HG03342 (cell line): ENCODE results near the gene VANGL1.

Experiments used
- ATAC-seq: cut with Tn5 transposase; IDR thresholded peaks from one replicate; pipeline ENCODE4 v1.9.1; 2021; ENCODE audit warnings: mild to moderate bottlenecking, moderate library complexity; ENCODE audit not compliant: unreplicated experiment

Gene VANGL1

DNA sequence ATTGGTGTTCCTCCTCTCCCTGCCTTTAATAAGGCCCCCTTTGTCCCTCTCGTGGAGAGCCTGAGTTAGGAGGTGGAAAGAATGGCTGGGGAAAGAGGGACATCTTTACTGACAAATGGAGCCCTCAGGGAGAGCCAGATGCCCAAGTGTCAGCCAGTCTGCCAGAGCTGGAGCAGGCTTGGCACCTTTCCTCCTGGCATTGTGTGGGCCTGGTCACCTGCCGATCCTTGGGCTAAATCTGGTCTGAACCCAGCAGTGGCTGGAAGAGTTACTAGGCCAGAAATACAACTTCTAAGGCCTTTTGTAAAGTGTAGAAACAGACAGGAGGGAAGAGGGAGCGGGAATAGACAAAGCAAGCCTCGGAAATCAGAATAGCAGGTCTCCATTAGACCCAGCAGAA is 24.9 kb downstream of the VANGL1 start:
- ATAC-seq: no peak

DNA sequence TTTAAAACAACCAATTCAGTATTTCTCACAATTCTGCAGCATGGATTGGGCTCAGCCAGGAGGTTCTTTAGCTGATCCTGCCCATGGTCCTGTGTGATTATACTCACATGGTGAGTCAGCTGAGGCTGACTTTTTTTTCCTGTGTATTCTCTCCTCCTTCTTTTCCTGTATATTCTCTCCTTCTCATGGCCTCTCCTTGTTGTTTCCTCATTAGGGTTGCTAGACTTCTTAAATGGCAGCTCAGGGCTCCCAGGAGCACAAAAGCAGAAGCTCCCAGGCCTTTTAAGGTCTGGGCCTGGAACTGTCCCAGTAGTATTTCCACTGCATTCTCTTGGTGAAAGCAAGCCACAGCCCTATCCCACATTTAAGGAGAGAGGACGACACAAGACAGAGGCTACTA is 26.8 kb downstream of the VANGL1 start:
- no peak for ATAC-seq

DNA sequence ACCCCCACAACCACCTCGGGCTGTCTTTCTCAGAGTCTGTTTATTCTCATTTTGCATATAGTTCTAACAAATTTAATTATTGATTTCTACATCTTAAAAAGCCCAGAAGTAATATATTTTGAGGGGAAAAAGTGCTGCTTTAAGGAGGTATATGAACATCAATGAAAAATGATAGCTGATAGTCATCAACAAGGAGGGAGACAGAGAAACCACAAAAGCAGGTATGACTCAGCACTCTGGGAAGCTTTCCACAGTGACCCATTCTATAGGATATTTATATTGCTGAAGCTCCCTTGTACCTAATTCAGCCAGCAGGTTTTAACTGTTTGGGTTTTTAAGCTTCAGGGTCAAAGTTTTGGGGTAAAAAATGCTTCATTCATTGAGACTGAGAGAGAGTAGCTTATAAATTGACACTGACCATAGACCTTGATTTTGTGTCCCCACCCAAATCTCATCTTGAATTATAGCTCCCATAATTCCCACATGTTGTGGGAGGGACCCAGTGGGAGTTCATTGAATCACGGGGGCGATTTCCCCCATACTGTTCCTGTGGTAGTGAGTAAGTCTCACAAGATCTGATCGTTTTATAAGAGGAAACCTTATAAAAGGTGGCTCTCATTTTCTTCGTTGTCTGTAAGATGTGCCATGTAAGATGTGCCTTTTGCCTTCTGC is 27.4 kb downstream of the VANGL1 start:
- ATAC-seq: no peak

DNA sequence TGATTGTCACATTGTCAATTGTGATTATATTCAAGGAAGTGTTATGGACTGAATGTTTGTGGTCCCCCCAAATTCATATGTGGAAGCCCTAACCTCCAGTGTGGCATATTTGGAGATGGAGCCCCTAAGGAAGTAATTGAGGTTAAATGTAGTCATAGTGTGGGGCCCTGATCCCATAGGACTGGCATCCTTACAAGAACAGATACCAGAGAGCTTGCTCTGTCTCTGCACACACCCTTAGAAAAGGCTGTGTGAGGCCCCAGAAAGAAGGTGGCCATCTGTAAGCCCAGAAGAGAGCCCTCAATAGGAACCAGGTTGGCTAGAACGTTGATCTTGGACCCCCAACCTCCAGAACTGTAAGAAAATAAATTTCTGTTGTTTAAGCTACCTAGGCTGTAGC is 28.1 kb downstream of the VANGL1 start:
- no peak for ATAC-seq

DNA sequence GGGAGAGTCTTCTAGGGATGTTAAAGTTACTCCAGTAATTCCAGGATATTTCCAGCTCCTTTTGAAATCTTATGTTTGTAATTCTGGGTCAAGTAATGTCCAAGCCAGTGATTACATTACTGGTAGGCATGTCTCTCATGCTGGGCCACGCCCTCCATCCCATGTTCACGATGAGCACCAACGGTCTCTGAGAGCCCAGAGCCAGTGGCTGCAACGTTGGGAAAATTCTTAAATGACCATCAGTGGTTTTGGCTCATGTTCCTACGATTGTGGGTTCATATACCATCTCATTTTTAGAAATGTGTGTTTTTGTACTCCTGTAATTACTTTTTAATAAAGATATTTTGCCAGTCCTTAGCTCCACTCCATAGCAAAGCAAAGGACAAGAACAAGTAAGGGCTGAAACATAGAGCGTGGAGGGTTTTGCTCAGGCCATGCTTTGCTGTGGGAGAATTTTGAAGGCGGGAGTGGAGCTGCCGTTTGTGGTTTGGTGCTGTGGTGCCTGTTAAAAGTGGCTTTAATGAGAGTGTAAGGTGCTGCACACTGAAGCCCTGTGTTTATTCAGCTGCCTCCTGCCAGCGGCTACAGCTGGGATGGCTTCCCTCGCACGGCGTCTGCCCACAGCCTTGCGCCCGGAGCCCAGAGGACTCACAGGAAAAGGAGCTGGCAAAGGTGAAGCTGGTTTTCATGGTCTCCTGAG is 28.9 kb downstream of the VANGL1 start:
- ATAC-seq: no peak

DNA sequence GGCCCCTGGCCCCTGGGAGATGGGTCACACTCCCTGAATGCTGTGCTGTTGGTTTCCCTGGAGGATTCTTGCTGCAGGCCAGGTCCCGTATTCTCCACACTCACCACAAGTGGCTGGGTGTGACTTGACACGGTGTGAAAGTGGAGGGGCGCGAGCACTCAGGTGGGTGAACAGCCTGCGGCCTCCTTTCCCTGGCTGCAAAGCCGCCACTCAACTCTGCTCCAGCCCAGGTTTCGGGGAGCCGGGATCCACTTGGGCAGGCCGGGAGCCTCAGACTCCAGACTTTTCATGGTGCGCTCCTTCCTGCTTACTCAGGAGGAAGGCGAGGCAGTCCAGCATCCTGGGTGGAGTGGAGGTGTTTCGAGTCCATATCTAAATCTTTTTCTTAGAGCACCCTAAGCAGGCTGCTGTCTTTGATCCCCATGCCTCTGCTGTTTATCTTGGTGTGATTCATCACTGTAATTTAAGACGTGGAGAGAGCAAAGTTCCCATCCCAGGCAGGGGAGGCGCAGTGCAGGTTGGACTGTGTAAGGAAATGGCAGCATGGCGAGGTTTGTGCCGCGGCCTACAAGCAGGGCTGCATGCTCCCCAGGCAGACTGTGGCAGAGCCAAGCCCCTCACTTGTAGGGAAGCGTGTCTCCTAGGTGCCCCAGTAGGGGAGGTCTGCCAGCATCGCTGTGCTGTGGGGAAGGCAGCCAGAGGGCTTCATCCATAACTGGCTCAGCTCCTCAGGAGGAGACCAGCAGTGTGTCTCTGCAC is 29.6 kb downstream of the VANGL1 start:
- no peak for ATAC-seq

DNA sequence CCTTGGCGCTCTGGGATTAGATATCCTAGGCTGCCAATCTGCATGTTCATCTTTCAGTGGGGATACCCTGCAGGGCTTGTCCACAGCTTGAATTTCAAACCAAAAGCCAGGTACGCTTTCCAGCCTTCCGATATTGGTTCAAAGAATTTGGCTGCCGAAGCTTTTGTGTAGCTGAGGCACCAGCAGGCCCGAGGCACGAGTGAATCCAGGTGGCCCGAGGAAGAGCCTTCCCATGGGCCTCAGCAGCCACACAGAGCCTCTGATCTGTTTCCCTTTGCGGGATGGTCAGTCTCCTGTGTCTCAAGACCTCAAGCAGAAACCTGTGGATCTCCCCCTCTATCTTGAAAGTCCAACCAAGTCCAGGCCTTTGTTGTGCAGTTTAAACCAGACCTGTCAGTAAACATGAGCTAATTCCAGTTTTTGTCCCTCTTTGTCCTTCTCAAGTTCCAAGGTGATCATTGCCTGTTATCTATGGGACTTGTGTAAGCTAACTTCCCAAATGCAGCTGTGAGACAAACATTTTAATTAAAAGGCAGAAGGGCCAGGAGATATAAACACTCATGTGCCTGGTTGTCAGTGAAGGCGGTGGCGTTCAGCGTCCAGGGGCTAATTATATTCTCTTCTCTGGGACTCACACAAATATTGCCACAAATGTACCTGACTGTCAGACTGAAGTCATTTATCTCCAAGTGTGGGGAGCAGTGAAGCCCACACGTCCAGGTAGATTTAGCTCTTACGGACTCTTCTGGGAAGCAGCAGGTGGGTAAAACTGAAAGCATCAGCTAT is 30.6 kb downstream of the VANGL1 start:
- no peak for ATAC-seq

DNA sequence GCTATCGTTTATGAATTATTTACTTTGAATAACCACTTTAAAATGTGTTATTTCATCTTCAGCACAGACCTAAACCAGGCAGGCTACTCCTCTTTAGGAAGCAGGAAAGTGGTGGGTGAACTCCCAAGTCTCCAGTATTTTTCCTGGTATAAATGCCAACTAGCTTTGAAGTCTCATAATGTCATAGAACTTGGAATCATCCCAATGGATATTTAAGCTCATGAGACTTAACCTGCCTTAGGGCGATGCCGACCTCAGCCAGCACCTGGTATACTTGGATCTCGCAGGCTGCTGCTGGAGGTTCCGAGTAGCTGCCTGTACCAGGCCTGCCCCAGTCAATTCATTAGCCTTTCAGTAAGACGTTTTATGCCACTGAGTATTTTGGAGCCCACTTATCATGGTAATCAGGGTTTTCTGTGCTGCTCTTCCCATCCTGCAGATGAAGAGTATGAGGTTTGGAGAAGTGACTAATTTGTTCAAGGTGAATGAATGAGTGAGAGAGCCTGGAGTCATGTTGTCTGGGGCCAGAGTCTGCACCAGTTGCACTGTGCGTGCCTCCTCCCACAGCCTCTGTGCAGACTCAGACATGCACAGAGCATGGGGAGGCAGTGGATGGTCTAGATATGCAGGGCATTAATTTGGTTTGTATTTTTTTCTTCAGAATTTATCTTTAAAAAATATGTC is 34.9 kb downstream of the VANGL1 start:
- ATAC-seq: peak; percentile 31

DNA sequence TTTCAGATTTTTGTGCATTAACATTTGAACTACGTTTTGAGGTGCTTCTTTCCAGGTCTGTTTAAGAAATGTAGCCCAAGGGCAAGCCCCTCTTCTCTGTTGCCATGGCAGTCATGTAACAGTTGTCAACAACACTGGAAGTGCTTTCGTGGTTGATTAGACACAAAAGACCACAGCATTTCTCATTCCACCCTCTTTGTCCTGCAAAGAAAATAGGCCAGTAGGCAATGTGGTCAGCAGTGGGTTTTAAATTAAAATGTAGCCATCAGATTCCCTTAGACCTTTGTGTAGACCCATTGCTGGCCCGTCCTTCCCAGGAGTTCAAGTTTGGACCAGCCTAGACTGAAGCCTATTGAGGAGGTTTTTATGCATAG is 35.4 kb downstream of the VANGL1 start:
- peak; percentile 81 for ATAC-seq

DNA sequence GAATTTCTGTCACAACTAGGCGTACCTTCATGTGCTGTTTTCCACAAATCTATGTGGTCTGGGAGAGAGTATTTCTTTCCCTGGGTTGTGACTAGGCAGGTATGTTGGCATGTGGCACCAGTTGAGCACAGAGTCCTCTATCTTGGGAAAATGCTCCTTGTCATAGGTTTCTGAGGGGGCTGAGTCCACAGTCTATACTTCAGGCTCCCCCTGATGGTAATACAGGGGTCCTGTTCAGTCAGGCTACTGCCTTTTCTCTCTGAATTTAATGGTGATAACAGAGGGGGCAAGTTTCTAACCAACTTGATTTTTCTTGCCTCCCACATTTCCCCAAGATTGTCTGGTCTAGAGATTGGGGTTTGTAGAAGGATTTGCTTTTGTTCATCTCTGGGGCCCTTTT is 35.8 kb downstream of the VANGL1 start:
- ATAC-seq: peak; percentile 22

DNA sequence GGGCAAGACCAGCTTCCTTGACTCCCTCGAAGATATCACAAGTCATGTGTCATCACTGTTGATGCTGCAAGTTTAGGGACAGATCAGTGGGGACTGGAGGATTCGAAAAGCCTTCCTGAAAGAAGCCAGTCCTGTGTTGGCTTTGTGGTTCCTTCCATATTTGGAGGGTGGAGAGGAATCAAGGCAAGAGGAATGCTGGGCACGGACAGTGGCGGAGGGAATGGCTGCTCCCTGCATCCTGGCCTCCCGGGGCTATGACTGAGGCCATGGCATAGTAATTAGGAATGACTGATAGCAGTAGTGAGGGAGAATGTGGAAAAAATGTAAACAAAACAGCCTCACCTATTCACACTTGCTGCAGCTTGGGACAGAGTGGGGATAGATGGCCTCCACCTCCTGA is 36.4 kb downstream of the VANGL1 start:
- no peak for ATAC-seq

DNA sequence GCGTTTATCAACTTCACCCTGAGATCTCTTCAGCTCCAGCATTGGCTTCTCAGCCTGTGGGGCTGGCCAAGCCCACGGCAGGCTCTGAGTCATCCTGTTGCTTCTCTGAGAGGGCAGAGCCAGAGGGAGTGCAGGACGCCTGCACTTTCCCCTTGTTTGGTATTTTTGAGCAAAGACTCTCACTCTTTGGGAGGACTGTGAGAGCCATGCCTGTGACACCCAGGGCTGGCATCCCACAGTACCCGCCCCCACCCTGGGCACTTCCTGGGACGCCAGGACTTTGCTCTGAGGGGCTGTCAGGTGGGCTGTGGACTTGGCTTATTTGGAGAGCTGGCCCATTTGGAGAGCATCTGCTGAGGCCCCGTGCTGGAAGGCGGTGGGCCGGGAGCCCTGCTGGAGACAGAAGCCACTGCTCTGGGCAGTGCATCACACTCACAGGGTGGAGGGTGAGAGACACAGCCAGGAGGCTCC is 37.4 kb downstream of the VANGL1 start:
- no peak for ATAC-seq

DNA sequence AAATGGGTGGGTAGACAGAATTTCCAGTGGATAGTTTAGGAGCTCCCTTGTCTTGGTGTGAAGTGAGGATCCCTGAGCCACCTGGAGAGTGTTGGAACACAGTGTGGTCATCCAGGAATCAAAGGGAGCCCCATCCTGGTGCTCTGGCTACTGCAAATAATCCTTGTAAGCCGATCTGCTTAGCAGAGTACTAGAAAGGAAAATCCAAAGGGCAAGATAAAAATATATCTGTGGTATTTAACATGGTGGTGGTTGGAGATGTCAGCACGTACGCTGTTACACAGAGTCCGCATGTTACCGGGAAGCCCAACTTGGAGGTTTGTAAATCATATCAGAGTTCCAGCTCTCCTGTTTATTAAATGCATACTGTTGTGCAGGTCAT is 39.0 kb downstream of the VANGL1 start:
- no peak for ATAC-seq

DNA sequence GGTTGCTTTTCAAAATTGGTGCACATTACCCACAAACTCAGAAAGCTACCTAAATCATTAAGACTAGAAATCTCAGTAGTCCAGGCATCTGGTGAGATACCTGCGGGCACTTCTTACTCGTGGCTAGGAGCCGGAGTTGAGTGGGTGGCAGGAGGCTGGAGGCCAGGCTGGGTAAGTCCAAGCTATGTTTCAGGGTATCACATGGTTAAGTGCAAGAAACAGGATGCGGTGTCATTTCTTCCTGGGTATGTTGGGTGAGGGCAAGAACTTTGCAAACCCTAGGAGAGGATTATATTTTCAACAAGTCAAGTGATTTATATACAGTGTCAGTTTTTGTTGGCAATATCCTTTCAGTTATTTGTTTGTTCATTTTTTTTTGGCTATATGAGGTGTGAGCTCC is 41.0 kb downstream of the VANGL1 start:
- no peak for ATAC-seq

DNA sequence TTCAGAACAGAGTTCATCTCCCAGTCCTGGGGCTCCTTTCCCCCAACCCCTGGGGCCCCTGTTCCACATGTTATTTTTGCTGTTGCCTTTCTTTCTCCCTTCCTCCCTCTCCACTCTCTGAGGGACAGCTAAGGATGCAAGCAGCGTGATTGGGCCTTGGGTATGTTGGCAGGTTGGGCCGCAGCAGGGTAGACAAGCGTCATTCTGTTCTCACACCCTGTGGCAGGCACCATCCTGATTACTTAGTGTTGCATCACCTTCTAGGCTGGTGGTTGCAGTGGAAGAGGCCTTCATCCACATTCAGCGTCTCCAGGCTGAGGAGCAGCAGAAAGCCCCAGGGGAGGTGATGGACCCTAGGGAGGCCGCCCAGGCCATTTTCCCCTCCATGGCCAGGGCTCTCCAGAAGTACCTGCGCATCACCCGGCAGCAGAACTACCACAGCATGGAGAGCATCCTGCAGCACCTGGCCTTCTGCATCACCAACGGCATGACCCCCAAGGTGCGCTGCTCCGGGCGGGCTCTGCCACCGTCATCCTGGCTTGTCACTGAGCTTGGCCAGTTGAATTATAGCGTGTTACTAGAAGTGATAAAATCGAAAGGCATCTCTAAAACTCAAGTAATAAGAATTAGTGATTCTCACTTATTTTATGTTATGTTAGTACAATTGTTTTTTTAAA is 43.4 kb downstream of the VANGL1 start:
- no peak for ATAC-seq

DNA sequence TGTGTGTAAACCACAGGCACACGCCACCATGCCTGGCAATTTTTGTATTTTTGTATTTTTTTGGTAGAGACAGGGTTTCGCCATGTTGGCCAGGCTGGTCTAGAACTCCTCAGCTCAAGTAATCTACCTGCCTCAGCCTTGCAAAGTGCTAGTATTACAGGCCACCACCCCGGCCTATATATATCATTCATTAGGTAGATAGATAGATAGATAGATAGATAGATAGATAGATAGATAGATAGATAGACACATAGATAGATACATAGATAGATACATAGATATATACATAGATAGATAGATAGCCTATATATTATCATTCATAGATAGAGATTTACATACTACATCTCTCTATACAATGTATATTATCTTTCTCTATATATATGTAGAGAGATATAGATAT is 46.0 kb downstream of the VANGL1 start:
- ATAC-seq: no peak

DNA sequence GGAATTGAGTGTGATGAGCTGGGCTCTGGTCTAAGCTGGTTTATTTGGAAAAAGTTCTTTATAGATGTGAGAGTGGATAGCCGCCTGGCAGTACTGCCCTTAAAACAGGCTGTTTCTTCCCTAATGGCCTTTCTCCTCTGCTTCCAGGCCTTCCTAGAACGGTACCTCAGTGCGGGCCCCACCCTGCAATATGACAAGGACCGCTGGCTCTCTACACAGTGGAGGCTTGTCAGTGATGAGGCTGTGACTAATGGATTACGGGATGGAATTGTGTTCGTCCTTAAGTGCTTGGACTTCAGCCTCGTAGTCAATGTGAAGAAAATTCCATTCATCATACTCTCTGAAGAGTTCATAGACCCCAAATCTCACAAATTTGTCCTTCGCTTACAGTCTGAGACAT is 49.2 kb downstream of the VANGL1 start:
- no peak for ATAC-seq

DNA sequence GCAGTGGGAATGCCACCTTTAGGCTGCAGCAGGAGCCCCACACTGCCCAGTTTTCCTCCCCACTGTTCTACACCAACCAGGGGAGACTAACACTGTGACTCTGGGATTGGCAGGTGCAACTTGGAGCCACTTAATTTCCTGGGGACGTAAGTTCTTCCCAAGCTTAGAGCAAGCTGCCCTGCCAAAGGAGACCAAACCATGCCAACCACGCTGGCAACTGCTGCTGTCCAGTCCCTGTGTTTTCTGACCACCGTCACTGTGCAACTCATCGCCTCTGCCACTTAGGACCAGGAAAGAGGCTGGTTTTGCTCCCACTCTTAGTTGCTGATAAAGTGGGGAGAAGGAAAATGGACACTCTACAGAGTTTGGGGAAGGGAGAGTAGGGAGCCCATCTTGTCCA is 50.5 kb downstream of the VANGL1 start:
- ATAC-seq: no peak

DNA sequence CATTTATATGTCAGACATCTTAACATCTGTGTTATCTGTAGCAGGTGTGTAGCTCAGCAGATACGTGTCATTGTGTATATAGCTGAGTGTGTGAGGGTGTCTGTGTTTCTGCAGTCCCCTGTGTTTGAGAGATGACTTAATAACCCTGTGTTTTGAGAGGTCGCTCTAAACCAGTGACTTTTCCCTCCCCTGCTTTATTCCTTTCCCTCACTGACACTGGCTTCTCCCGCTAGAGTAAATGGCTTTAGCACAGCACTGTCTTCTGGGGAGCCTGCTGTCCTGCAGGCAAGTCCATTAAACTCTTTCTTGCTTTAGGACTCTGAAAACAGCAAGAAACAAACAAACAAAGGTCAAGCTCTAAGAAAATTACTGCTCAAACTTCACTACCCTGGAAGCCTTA is 53.0 kb downstream of the VANGL1 start:
- ATAC-seq: no peak

DNA sequence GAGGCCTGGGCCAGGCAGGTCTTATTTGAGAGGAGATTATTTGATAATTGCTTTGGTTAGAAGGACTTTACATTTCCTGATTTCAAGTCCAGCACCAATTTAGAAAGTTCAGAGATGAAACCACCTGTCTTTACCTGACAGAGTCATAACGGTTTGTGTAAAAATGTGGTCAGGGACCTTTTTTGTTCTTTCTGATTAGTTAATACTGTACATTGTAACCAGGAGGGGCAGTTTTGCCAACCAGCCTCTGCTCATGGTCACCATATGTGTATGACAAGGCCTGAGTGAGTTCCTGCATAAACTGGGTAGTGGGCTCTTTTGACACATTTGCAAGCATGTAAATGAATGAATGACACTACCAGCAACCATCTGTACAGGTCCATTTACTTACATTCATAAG is 55.8 kb downstream of the VANGL1 start:
- no peak for ATAC-seq
